Activated T-helper 1 cell treated with anti-CD3 and anti-CD28 coated beads, Interleukin-2, amount 50 U/mL, for 16 hours (primary cell): ENCODE data around the gene MPHOSPH6.
"Not testable (repeated sequence)": the region's sequence is repeated elsewhere in the genome, so short reads cannot be mapped to it uniquely, and the experiment has no call there.

Experiments used
- DNase-seq, 2 donors: peaks; one replicate each; pipeline ENCODE4 v3.0.0-alpha.2; 2020; ENCODE audit warnings: low read depth in 1 of 2, low spot score in 1 of 2

Gene MPHOSPH6

DNA sequence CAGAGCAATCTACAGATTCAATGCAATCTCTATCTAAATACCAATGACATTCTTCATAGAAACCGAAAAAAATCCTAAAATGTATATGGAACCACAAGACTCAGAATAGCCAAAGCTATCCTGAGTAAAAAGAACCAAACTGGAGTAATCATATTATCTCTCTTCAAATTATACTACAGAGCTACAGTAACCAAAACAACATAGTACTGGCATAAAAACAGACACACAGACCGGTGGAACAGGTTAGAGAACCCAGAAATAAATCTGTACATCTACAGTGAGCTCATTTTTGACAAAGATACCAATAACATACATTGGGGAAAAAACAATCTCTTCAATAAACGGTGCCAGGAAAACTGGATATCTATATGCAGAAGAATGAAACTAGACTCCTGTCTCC lies 45.4 kb downstream of the MPHOSPH6 start:
- no peak for DNase-seq

DNA sequence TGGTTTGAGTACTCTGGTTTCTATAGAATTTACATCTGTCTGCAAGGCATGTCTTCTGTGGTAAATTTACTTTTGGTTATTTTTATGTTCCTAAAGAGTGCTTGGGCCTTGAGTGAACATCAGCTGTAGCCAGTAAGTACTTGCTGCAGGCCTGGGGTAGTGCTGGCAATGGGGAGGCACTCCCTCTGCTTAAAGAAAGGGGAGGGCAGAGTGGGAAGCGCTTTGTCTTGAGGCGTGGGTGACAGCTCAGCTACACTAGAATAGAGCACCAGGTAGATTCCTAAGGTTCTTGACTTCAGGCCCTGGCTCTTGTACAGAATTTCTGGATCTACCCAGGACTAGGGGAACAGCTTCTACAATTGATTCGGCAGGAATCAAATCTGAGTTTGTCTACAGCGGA lies 50.6 kb downstream of the MPHOSPH6 start:
- DNase-seq: no peak

DNA sequence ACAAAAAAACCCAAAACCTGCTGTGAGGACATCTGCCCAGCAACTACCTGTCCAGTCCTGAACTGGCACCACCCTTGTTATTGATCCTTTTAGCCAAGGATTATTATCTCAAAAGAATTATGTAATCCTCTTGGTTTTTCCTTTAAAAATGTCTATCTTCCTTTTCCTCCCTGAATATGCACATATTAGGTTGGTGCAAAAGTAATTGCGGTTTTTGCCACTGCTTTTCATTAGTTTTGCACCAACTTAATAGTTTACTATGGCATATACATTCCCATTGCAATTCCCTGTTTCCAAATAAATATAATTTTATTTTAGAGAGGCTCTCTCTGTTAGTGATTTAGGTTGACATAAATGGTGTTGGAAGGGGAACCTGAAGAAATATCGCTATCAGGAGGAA lies 51.3 kb downstream of the MPHOSPH6 start:
- no peak for DNase-seq

DNA sequence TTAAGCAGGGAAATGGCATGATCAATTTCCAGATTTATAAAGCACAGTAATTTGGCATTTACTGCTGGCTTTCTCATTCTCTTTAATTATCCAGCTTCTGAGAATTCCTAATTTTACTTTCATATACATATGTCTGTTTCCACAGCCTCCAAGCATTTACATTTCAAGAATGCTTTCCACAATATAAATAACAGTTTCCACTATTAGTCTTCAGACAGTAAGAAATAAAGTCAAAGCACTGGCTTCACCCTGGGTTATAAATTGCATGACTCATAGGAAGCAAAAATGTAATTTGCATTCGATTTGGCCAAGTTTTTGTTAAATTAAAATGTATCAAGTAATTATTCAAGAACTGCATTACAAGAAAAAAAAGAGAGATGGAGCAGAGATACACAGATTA lies 53.5 kb downstream of the MPHOSPH6 start:
- DNase-seq: no peak

DNA sequence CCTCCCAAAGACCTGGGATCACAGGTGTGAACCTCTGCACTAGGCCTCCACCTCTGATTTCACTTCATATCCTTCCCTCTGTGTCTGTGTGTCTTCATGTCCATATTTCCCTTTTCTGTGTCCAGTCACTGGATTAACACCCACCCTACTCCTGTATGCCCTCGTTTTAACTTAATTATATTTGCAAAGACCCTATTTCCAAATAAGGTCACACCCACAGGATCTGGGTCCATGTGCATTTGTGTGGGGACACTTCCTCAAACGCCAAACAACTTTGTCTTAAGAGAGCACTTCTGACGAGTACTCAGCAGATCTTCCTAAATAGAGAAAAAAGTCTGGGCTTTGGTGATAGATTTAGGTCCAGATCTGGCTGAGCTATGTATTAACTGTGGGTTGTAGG lies 56.3 kb downstream of the MPHOSPH6 start:
- no peak for DNase-seq

DNA sequence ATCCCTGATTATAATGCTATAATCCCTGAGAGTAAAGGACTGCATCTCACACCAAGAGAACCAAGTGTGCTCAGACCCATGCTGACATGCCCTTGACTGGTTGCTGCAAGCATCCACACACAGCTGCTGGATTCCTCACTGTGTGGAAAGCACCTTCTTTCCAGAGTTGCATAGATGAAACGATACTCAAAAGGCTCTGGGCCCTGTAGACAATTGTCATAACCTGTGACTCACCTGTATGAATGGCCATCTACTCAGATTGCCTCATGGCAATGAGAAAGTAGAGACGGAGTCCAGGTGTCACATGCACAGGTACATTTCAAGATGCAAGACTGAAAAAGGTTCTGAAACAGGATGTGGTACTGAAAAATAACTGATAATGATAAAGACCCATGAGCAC lies 58.1 kb downstream of the MPHOSPH6 start:
- DNase-seq: no peak

DNA sequence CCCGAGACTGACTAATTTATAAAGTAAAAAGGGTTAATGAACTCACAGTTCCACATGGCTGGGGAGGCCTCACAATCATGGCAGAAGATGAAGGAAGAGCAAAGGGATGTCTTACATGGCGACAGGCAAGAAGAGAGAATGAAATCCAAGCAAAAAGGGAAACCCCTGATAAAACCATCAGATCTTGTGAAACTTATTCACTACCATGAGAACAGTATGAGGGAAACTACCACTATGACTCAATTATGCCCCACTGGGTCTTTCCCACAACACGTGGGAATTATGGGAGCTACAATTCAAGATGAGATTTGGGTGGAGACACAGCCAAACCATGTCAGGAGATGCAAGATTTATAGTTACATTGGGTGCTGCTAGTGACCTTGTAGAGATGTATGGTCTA lies 60.8 kb downstream of the MPHOSPH6 start:
- not testable (repeated sequence) for DNase-seq

DNA sequence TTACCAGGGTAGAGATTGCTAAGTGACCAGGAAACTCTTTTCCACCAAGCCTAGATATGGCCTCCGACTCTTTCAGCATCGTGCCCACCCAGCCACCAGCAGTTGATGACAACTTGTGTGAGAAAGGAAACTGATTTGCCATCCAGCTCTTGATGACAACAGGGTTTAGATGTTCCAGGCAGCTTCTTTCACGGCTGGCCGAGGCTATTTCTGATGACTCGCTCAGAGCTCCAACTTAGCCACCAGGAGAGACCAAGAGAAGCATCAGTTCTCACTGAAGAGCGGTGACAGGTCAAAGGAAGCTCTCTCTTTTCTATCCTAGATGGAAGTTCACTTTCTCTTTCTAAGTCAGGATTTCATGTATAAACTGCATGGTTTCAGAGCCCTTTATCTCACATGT lies 61.2 kb downstream of the MPHOSPH6 start:
- no peak for DNase-seq

DNA sequence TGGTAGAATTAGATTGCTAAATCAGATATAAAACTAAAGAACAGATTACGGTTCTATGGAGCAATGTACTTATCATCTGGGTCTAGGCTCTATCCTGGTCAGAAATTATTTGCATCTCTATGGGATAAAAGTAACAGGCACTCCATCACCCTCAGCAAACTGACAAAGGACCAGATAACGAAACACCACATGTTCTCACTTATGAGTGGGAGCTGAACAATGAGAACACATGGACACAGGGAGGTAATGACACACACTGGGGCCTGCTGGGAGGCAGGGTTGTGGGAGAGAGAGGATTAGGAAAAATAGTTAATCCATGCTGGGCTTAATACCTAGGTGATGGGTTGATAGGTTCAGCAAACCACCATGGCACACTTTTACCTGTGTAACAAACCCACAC lies 61.9 kb downstream of the MPHOSPH6 start:
- DNase-seq: no peak

DNA sequence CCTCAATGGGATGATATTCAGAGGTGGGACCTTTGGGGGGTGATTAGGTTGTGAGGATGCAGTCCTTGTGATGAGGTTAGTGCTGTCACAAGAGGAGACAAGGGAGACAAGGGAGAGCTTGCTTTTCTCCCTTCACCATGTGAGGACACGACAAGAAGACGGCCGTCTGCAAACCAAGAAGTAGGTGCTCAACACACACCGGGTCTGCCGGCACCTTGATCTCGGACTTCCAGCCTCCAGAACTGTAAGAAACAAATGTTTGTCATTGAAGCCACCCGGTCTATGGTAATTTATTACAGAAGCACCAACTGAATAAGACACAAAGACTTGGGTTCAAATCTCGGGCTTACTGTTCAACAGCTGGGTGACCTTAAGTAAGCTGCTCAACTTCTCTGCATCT lies 64.9 kb downstream of the MPHOSPH6 start:
- no peak for DNase-seq
